22Rv1 (cell line): ENCODE results near the gene D2HGDH.

ENCODE experiments used
- H3K27ac ChIP-seq: fragments of 450-650 bp; 2 replicates; pipeline ENCODE4 v1.5.1; 2017
- CTCF ChIP-seq: fragments of 450-650 bp; IDR thresholded peaks from 2 replicates; pipeline ENCODE4 v1.5.1; 2017; ENCODE audit warnings: mild to moderate bottlenecking
- ZFX ChIP-seq: fragments of 450-650 bp; IDR thresholded peaks from 2 replicates; pipeline ENCODE4 v1.6.1; 2017; ENCODE audit warnings: antibody characterized with exemption, borderline replicate concordance

The D2HGDH gene

GRCh38 chr2:241808721-241809382 lies 74.4 kb downstream of the D2HGDH start, which contains the start of gene NEU4:
Gene NEU4, plus strand, starts transcription at chr2:241809193. Its CDS starts 5,292 bp downstream, at chr2:241814485.
- TF ChIP-seq CTCF (no peak), ZFX (no peak)
- H3K27ac ChIP-seq: no peak within 1 kb of the TSS

GRCh38 chr2:241809383-241810306 lies 75.2 kb downstream of the D2HGDH start:
- no peak overlapping the region for H3K27ac ChIP-seq
- no peak for TF ChIP-seq ZFX
- no peak for TF ChIP-seq CTCF

- H3K27ac ChIP-seq: no peak overlapping the region
- TF ChIP-seq CTCF (no peak), ZFX (no peak)
Observed at GRCh38 chr2:241810307-241811200, 76.1 kb downstream of the D2HGDH start.

GRCh38 chr2:241811201-241811951 lies 76.9 kb downstream of the D2HGDH start:
- TF ChIP-seq ZFX (no peak), CTCF (no peak)
- no peak overlapping the region for H3K27ac ChIP-seq

- H3K27ac ChIP-seq: no peak overlapping the region
- TF ChIP-seq CTCF (no peak), ZFX (no peak)
Observed at GRCh38 chr2:241811952-241812729, 77.7 kb downstream of the D2HGDH start.
